ENCODE results near the gene PCDHGA6. TPM values are rescaled to one million over a fixed set of nuclear protein-coding genes. Genes with fewer than 3 reads are reported as not detected.

The PCDHGA6 gene
- total and polyA plus RNA-seq, 2 of the 8 experiments (the other 6 are each of a cell fraction or from before 2014, with no cell fraction given), result 1.4 to 2.0 TPM

DNA sequence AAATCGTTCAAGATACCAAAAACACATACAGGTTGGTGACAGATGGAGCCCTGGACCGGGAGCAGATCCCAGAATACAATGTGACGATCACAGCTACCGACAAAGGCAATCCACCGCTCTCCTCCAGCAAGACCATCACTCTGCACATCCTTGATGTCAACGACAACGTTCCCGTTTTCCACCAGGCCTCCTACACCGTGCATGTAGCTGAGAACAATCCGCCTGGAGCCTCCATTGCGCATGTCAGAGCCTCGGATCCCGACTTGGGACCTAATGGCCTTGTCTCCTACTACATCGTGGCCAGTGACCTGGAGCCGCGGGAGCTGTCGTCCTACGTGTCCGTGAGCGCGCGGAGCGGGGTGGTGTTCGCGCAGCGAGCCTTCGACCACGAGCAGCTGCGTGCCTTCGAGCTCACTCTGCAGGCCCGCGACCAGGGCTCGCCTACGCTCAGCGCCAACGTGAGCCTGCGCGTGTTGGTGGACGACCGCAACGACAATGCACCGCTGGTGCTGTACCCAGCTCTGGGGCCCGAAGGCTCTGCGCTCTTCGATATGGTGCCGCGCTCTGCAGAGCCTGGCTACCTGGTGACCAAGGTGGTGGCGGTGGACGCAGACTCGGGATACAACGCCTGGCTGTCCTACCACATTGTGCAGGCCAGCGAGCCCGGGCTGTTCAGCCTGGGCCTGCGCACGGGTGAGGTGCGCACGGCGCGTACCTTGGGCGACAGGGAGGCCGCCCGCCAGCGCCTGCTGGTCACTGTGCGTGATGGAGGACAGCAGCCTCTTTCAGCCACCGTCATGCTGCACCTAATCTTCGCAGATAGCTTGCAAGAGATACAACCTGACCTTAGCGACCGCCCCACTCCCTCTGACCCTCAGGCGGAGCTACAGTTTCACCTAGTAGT lies 1.9 kb upstream of the PCDHGA6 start (continued):
- TF ChIP-seq ZNF274 (IDR thresholded peaks at IDR 0.05; ENCODE audit: borderline replicate concordance, extremely low read depth, low read length) (no peak), EGR1 (IDR thresholded peaks at IDR 0.05; ENCODE audit: borderline replicate concordance, low read depth, low read length) (no peak), FOSL1 (IDR thresholded peaks at IDR 0.05; ENCODE audit: insufficient read depth, low read depth, low read length) (no peak), GTF2F1 (IDR thresholded peaks at IDR 0.05; ENCODE audit: borderline replicate concordance, low read depth, low read length) (no peak), HDAC6 (IDR thresholded peaks at IDR 0.05; ENCODE audit: low read depth, low read length) (no peak)
- TF ChIP-seq, protein P1, sequence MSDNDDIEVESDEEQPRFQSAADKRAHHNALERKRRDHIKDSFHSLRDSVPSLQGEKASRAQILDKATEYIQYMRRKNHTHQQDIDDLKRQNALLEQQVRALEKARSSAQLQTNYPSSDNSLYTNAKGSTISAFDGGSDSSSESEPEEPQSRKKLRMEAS (IDR thresholded peaks at IDR 0.05), result no peak

Data from H1 (cell line).